Activated gamma-delta T cell treated with Interleukin-2 at 50 U/mL for 16 hours (primary cell): ENCODE data around the gene ZSCAN21.

ENCODE experiments used
- DNase-seq: peaks from one replicate; pipeline ENCODE4 v3.0.0-alpha.2; 2020

Gene ZSCAN21

GRCh38 chr7:100101016-100101862 is 51.7 kb downstream of the ZSCAN21 start, which contains the start of the genes AP4M1 and MCM7:
Gene AP4M1, plus strand, starts transcription at chr7:100101643. Its CDS starts 72 bp downstream, at chr7:100101715.
Gene MCM7, minus strand, starts transcription at chr7:100101397. Its CDS starts 103 bp downstream, at chr7:100101294.
- DNase-seq = peak; percentile 96

- no peak for DNase-seq
These were observed 53.6 kb downstream of the ZSCAN21 start for GRCh38 chr7:100102950-100103840.

- DNase-seq = no peak
These were observed 56.0 kb downstream of the ZSCAN21 start for GRCh38 chr7:100105534-100105933.

- DNase-seq = no peak
These were observed 57.1 kb downstream of the ZSCAN21 start for GRCh38 chr7:100106633-100107032.

GRCh38 chr7:100107125-100107737 is 57.7 kb downstream of the ZSCAN21 start:
- DNase-seq = no peak

GRCh38 chr7:100107890-100108289 is 58.3 kb downstream of the ZSCAN21 start:
- no peak for DNase-seq

GRCh38 chr7:100109521-100110163 is 60.1 kb downstream of the ZSCAN21 start:
- no peak for DNase-seq

GRCh38 chr7:100111156-100111555 is 61.6 kb downstream of the ZSCAN21 start:
- DNase-seq = no peak

GRCh38 chr7:100111914-100112313 is 62.3 kb downstream of the ZSCAN21 start:
- DNase-seq = no peak
